ENCODE measurements around the gene SLFN12.

SLFN12 gene

DNA sequence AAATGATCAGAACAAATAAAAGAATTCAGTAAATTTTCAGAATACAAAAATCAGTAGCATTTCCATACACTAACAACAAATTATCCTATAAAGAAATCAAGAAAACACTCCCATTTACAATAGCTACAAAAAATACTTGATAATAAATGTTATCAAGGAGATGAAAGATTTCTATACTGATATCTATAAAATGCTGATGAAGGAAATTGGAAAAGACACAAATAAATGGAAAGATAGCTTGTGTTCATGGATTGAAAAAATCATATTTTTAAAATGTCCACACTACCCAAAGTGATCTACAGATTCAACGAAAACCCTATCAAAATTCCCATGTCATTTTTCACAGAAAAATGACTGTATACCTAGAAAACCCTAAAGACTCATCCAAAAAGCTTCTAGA is 18.1 kb downstream of the SLFN12 start:
- POLR2A ChIA-PET, result no interaction called here
- TF ChIP-seq, protein P1, sequence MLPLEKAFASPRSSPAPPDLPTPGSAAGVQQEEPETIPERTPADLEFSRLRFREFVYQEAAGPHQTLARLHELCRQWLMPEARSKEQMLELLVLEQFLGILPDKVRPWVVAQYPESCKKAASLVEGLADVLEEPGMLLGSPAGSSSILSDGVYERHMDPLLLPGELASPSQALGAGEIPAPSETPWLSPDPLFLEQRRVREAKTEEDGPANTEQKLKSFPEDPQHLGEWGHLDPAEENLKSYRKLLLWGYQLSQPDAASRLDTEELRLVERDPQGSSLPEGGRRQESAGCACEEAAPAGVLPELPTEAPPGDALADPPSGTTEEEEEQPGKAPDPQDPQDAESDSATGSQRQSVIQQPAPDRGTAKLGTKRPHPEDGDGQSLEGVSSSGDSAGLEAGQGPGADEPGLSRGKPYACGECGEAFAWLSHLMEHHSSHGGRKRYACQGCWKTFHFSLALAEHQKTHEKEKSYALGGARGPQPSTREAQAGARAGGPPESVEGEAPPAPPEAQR (tag by site-specific recombination; IDR thresholded peaks at IDR 0.05), result no peak
- TF ChIP-seq ZNF600 (tag by site-specific recombination; IDR thresholded peaks at IDR 0.05) (no peak), ZNF114 (tag by site-specific recombination; IDR thresholded peaks at IDR 0.05) (no peak), GLI4 (tag by site-specific recombination; IDR thresholded peaks at IDR 0.05) (no peak), ZNF24 (tag by site-specific recombination; IDR thresholded peaks at IDR 0.05) (no peak), ZNF510 (tag by site-specific recombination; IDR thresholded peaks at IDR 0.05; ENCODE audit: insufficient replicate concordance) (no peak), ZNF654 (tag by site-specific recombination; IDR thresholded peaks at IDR 0.05; ENCODE audit: low read depth) (no peak), ZXDB (tag by site-specific recombination; IDR thresholded peaks at IDR 0.05) (no peak), ZBTB21 (tag by site-specific recombination; IDR thresholded peaks at IDR 0.05) (no peak), OVOL3 (tag by site-specific recombination; IDR thresholded peaks at IDR 0.05) (no peak), ZNF48 (tag by site-specific recombination; IDR thresholded peaks at IDR 0.05) (no peak), KLF16 (tag by site-specific recombination; IDR thresholded peaks at IDR 0.05) (no peak), AEBP2 (tag by site-specific recombination; IDR thresholded peaks at IDR 0.05; ENCODE audit: borderline replicate concordance) (no peak), ZFHX2 (tag by site-specific recombination; conservative IDR thresholded peaks at IDR 0.05) (no peak), HOXA7 (CRISPR knock-in tag; IDR thresholded peaks at IDR 0.05; ENCODE audit: borderline replicate concordance) (no peak), HOXC10 (CRISPR knock-in tag; IDR thresholded peaks at IDR 0.05) (no peak)
- no peak overlapping the region for H3K4me3 ChIP-seq (ENCODE audit: low read depth, low read length)
- no peaks in the 10 kb centered on the region; the same call in 1 of the 2 replicates for H3K9me3 ChIP-seq (ENCODE audit: control insufficient read depth, insufficient read depth, low read depth, low read length)
- CTCF ChIA-PET, result interaction anchor here (0.7 to 1.3 kb wide), 4 partner anchors 15 to 124 kb away, joined by 3 to 4 read pairs (median 3); no protein-coding TSS in a partner anchor
- H3K27ac ChIP-seq (ENCODE audit: extremely low read depth, low read depth, low read length), result no peak overlapping the region
- no peaks in the 10 kb centered on the region for H3K4me1 ChIP-seq (ENCODE audit: control insufficient read depth, insufficient read depth, low read length)
- peaks cover 0 to 3% of the 10 kb centered on the region in 2 experiments; a peak in 2 of 3 replicates for H3K36me3 ChIP-seq (ENCODE audit: control insufficient read depth in 2 of 2, insufficient read depth in 1 of 2, low read length in 2 of 2)

GRCh38 chr17:35407531-35407930 is 24.8 kb downstream of the SLFN12 start:
- POLR2A ChIA-PET, result no interaction called here
- H3K9me3 ChIP-seq (ENCODE audit: control insufficient read depth, insufficient read depth, low read depth, low read length), result no peaks in the 10 kb centered on the region
- H3K36me3 ChIP-seq (ENCODE audit: control insufficient read depth in 2 of 2, insufficient read depth in 1 of 2, low read length in 2 of 2), result peaks cover 0 to 4% of the 10 kb centered on the region in 2 experiments; a peak in 1 of 3 replicates
- CTCF ChIA-PET, result interaction anchor here (0.5 kb wide), 1 partner anchor 20 kb away, joined by 3 read pairs; no protein-coding TSS in a partner anchor
- no peak overlapping the region for H3K27ac ChIP-seq (ENCODE audit: extremely low read depth, low read depth, low read length)
- H3K4me1 ChIP-seq (ENCODE audit: control insufficient read depth, insufficient read depth, low read length), result no peaks in the 10 kb centered on the region
- H3K4me3 ChIP-seq (ENCODE audit: low read depth, low read length), result no peak overlapping the region
- TF ChIP-seq SALL2 (tag by site-specific recombination; IDR thresholded peaks at IDR 0.05; ENCODE audit: borderline replicate concordance) (no peak), GLIS2 (tag by site-specific recombination; IDR thresholded peaks at IDR 0.05) (no peak), ZNF768 (tag by site-specific recombination; IDR thresholded peaks at IDR 0.05) (no peak), HOXD13 (CRISPR knock-in tag; IDR thresholded peaks at IDR 0.05; ENCODE audit: borderline replicate concordance) (no peak), ZNF169 (tag by site-specific recombination; IDR thresholded peaks at IDR 0.05) (no peak), ZNF248 (tag by site-specific recombination; IDR thresholded peaks at IDR 0.05) (no peak), YY2 (tag by site-specific recombination; IDR thresholded peaks at IDR 0.05) (no peak), ZNF114 (tag by site-specific recombination; IDR thresholded peaks at IDR 0.05) (no peak), ZIC2 (tag by site-specific recombination; IDR thresholded peaks at IDR 0.05) (no peak), SETDB1 (IDR thresholded peaks at IDR 0.05; ENCODE audit: insufficient read length, low read length) (no peak), ZNF600 (tag by site-specific recombination; IDR thresholded peaks at IDR 0.05) (no peak), ZSCAN5A (tag by site-specific recombination; IDR thresholded peaks at IDR 0.05) (no peak), ZNF184 (tag by site-specific recombination; IDR thresholded peaks at IDR 0.05) (no peak), GLI4 (tag by site-specific recombination; IDR thresholded peaks at IDR 0.05) (no peak), ZNF404 (tag by site-specific recombination; IDR thresholded peaks at IDR 0.05) (no peak)
- TF ChIP-seq, protein P2, sequence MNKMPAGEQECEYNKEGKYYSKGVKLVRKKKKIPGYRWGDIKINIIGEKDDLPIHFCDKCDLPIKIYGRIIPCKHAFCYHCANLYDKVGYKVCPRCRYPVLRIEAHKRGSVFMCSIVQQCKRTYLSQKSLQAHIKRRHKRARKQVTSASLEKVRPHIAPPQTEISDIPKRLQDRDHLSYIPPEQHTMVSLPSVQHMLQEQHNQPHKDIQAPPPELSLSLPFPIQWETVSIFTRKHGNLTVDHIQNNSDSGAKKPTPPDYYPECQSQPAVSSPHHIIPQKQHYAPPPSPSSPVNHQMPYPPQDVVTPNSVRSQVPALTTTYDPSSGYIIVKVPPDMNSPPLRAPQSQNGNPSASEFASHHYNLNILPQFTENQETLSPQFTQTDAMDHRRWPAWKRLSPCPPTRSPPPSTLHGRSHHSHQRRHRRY (tag by site-specific recombination; IDR thresholded peaks at IDR 0.05), result no peak
- TF ChIP-seq, protein P3, sequence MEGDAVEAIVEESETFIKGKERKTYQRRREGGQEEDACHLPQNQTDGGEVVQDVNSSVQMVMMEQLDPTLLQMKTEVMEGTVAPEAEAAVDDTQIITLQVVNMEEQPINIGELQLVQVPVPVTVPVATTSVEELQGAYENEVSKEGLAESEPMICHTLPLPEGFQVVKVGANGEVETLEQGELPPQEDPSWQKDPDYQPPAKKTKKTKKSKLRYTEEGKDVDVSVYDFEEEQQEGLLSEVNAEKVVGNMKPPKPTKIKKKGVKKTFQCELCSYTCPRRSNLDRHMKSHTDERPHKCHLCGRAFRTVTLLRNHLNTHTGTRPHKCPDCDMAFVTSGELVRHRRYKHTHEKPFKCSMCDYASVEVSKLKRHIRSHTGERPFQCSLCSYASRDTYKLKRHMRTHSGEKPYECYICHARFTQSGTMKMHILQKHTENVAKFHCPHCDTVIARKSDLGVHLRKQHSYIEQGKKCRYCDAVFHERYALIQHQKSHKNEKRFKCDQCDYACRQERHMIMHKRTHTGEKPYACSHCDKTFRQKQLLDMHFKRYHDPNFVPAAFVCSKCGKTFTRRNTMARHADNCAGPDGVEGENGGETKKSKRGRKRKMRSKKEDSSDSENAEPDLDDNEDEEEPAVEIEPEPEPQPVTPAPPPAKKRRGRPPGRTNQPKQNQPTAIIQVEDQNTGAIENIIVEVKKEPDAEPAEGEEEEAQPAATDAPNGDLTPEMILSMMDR (tag by site-specific recombination; IDR thresholded peaks at IDR 0.05), result no peak
